ENCODE measurements around the gene PIK3C2A.
"Not testable (repeated sequence)": the region's sequence is repeated elsewhere in the genome, so short reads cannot be mapped to it uniquely, and the experiment has no call there.

DNA sequence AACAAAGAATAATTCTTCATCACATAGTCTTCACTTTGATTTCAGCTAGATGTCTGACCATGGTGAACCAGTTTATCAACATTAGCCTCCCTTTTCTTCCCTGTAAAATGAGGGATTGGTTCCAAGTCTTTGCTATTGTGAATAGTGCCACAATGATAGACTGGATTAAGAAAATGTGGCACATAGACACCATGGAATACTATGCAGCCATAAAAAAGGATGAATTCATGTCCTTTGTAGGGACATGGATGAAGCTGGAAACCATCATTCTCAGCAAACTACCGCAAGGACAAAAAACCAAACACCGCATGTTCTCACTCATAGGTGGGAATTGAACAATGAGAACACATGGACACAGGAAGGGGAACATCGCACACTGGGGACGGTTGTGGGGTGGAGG lies 35.2 kb upstream of the PIK3C2A start:
- not testable (repeated sequence) for TF ChIP-seq TAF1 (IDR thresholded peaks at IDR 0.05; ENCODE audit: borderline replicate concordance, low read depth, low read length); YY1 (IDR thresholded peaks at IDR 0.05; ENCODE audit: low read depth, low read length); ESRRA (IDR thresholded peaks at IDR 0.05; ENCODE audit: low read length); ZNF274 (IDR thresholded peaks at IDR 0.05; ENCODE audit: insufficient read depth, insufficient read length); ATF7 (IDR thresholded peaks at IDR 0.05; ENCODE audit: low read depth); CREB1 (IDR thresholded peaks at IDR 0.05; ENCODE audit: low read depth); JUNB (IDR thresholded peaks at IDR 0.05)
- TF ChIP-seq, protein P1, sequence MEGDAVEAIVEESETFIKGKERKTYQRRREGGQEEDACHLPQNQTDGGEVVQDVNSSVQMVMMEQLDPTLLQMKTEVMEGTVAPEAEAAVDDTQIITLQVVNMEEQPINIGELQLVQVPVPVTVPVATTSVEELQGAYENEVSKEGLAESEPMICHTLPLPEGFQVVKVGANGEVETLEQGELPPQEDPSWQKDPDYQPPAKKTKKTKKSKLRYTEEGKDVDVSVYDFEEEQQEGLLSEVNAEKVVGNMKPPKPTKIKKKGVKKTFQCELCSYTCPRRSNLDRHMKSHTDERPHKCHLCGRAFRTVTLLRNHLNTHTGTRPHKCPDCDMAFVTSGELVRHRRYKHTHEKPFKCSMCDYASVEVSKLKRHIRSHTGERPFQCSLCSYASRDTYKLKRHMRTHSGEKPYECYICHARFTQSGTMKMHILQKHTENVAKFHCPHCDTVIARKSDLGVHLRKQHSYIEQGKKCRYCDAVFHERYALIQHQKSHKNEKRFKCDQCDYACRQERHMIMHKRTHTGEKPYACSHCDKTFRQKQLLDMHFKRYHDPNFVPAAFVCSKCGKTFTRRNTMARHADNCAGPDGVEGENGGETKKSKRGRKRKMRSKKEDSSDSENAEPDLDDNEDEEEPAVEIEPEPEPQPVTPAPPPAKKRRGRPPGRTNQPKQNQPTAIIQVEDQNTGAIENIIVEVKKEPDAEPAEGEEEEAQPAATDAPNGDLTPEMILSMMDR (IDR thresholded peaks at IDR 0.05 in 2 of 3, conservative IDR thresholded peaks at IDR 0.05 in 1 of 3; ENCODE audit: control insufficient read depth in 2 of 3, extremely low read depth in 1 of 3, insufficient read depth in 1 of 3, low read depth in 3 of 3, low read length in 3 of 3): not testable (repeated sequence)

Data from GM12878 (cell line).